GM15510 (cell line): ENCODE measurements around the gene RNF187.

Source experiments
- POLR2A ChIP-seq: IDR thresholded peaks from 3 replicates; pipeline ENCODE4 v1.6.1; 2011; ENCODE audit warnings: borderline replicate concordance; ENCODE audit not compliant: insufficient read length; ENCODE audit errors: extremely low read depth

The RNF187 gene

GRCh38 chr1:228508840-228509415, 21.7 kb downstream of the RNF187 start:
- TF ChIP-seq POLR2A, result no peak

GRCh38 chr1:228510101-228510802, 23.1 kb downstream of the RNF187 start:
- TF ChIP-seq POLR2A, result no peak

GRCh38 chr1:228510803-228511413, 23.7 kb downstream of the RNF187 start:
- no peak for TF ChIP-seq POLR2A

GRCh38 chr1:228511546-228512445, 24.6 kb downstream of the RNF187 start:
- no peak for TF ChIP-seq POLR2A

- no peak for TF ChIP-seq POLR2A
These were observed 25.6 kb downstream of the RNF187 start for GRCh38 chr1:228512781-228513198.

GRCh38 chr1:228513236-228513900, 26.2 kb downstream of the RNF187 start:
- TF ChIP-seq POLR2A, result no peak

- TF ChIP-seq POLR2A, result no peak
These were observed 27.2 kb downstream of the RNF187 start for GRCh38 chr1:228514421-228514820.

GRCh38 chr1:228515200-228515834, 28.1 kb downstream of the RNF187 start:
- no peak for TF ChIP-seq POLR2A

- no peak for TF ChIP-seq POLR2A
These were observed 30.5 kb downstream of the RNF187 start for GRCh38 chr1:228517655-228518054.

- no peak for TF ChIP-seq POLR2A
These were observed 40.4 kb downstream of the RNF187 start for GRCh38 chr1:228527596-228527995.

GRCh38 chr1:228528612-228529011, 41.4 kb downstream of the RNF187 start:
- TF ChIP-seq POLR2A, result no peak

GRCh38 chr1:228530086-228530758, 43.0 kb downstream of the RNF187 start:
- TF ChIP-seq POLR2A, result no peak

GRCh38 chr1:228530951-228531731, 44.0 kb downstream of the RNF187 start:
- TF ChIP-seq POLR2A, result no peak
